H1 (cell line): Measurements from ENCODE around the gene TECPR2. TPM values are rescaled to one million over a fixed set of nuclear protein-coding genes. Genes with fewer than 3 reads are reported as not detected.

ENCODE experiments used
- CTCF ChIA-PET: fragments of 300-600 bp; sonication (Branson Sonifier 250); formaldehyde crosslinking; loops from one replicate; lab custom pipeline; 2021; ENCODE audit not compliant: partially characterized antibody; lab: Charles Lee
- POLR2A ChIA-PET: fragments of 300-600 bp; sonication (Branson Sonifier 250); formaldehyde crosslinking; loops from one replicate; lab custom pipeline; 2021; ENCODE audit warnings: inconsistent platforms; ENCODE audit not compliant: partially characterized antibody; lab: Charles Lee
- DNase-seq, 2 experiments: peaks; one replicate each; pipeline versions ENCODE4 v3.0.0 to v3.0.0-alpha.2; 2010 to 2022; ENCODE audit warnings: low spot score in 2 of 2, low read depth in 1 of 2, mixed read lengths in 1 of 2
- FAIRE-seq: peaks from 2 replicates; lab custom pipeline; 2011; peaks lifted over from hg19 to GRCh38; lab: Jason Lieb, UNC
- H2AFZ ChIP-seq: 2 replicates; pipeline ENCODE4 v1.8.1; 2012; ENCODE audit warnings: low read length, inconsistent platforms
- H2AK5ac ChIP-seq: 2 replicates; pipeline ENCODE4 v1.6.1; 2013; ENCODE audit warnings: low read depth, low read length
- H2BK120ac ChIP-seq: replicated peaks from 2 replicates; pipeline ENCODE3; 2013; ENCODE audit warnings: low read depth, low read length, inconsistent platforms
- H2BK12ac ChIP-seq: 2 replicates; pipeline ENCODE4 v1.6.1; 2013; ENCODE audit warnings: low read depth, low read length
- H2BK15ac ChIP-seq: 2 replicates; pipeline ENCODE4 v1.6.1; 2013; ENCODE audit warnings: low read length
- H2BK20ac ChIP-seq: 2 replicates; pipeline ENCODE4 v1.6.1; 2013; ENCODE audit warnings: low read length
- H2BK5ac ChIP-seq: 2 replicates; pipeline ENCODE4 v1.6.1; 2013; ENCODE audit warnings: low read depth, low read length
- H3K14ac ChIP-seq: 2 replicates; pipeline ENCODE4 v1.6.1; 2013; ENCODE audit warnings: inconsistent platforms; ENCODE audit not compliant: insufficient read length
- H3K18ac ChIP-seq: 2 replicates; pipeline ENCODE4 v1.6.1; 2013; ENCODE audit warnings: low read length; ENCODE audit errors: extremely low read depth
- H3K23ac ChIP-seq: 2 replicates; pipeline ENCODE4 v1.6.1; 2013; ENCODE audit warnings: inconsistent platforms; ENCODE audit not compliant: insufficient read length
- H3K23me2 ChIP-seq: 2 replicates; pipeline ENCODE4 v1.6.1; 2013; ENCODE audit warnings: low read depth, low read length
- H3K27ac ChIP-seq: 2 replicates; pipeline ENCODE4 v1.6.1; 2011; ENCODE audit warnings: low read depth, low read length, inconsistent platforms
- H3K27me3 ChIP-seq, 4 experiments: replicated peaks in 1 of 4; 1 replicate in 1 of 4; 2 replicates in 3 of 4; pipeline versions ENCODE4 v1.6.1 to v1.8.1; 2011 to 2013; ENCODE audit warnings: low read length in 3 of 4, mild to moderate bottlenecking in 3 of 4, inconsistent platforms in 2 of 4, mixed read lengths in 2 of 4, moderate library complexity in 1 of 4; ENCODE audit not compliant: control insufficient read depth in 3 of 4, insufficient read depth in 3 of 4; ENCODE audit errors: extremely low read depth in 1 of 4
- H3K36me3 ChIP-seq, 4 experiments: 2 replicates each; pipeline versions ENCODE4 v1.6.1 to v1.8.1; 2011 to 2013; ENCODE audit warnings: mild to moderate bottlenecking in 4 of 4, low read length in 3 of 4, moderate library complexity in 2 of 4, control low read depth in 1 of 4, inconsistent platforms in 1 of 4; ENCODE audit not compliant: insufficient read depth in 4 of 4, control insufficient read depth in 2 of 4
- H3K4ac ChIP-seq: replicated peaks from 2 replicates; pipeline ENCODE3; 2013; ENCODE audit warnings: low read length, low read depth, mixed read lengths, inconsistent platforms; ENCODE audit not compliant: insufficient read length
- H3K4me1 ChIP-seq, 4 experiments: replicated peaks in 1 of 4; 1 replicate in 1 of 4; 2 replicates in 3 of 4; pipeline versions ENCODE4 v1.6.1 to v1.8.1; 2011 to 2013; ENCODE audit warnings: low read length in 3 of 4, inconsistent platforms in 2 of 4, mixed read lengths in 1 of 4; ENCODE audit not compliant: insufficient read depth in 4 of 4, control insufficient read depth in 3 of 4
- H3K4me2 ChIP-seq, 2 experiments: 2 replicates each; pipeline versions ENCODE4 v1.6.1 to v1.8.1; 2011 to 2013; ENCODE audit warnings: low read depth in 2 of 2, low read length in 2 of 2, control low read depth in 1 of 2, inconsistent platforms in 1 of 2, mild to moderate bottlenecking in 1 of 2; ENCODE audit not compliant: insufficient read depth in 1 of 2
- H3K4me3 ChIP-seq, 4 experiments: fragments of 200-600, 300-600 bp in 1 of 4; sonication (generic), shearing (Covaris generic), sonication (Bioruptor Twin) in 1 of 4; 2 replicates each; pipeline versions ENCODE4 v1.5.1 to v1.8.1; 2011 to 2016; ENCODE audit warnings: low read length in 4 of 4, low read depth in 3 of 4, control low read depth in 2 of 4, inconsistent platforms in 2 of 4, mild to moderate bottlenecking in 2 of 4, mixed read lengths in 1 of 4, moderate library complexity in 1 of 4; ENCODE audit not compliant: insufficient read depth in 2 of 4; ENCODE audit errors: extremely low read depth in 1 of 4
- H3K56ac ChIP-seq: replicated peaks from 2 replicates; pipeline ENCODE3; 2013; ENCODE audit warnings: low read depth, mild to moderate bottlenecking, mixed read lengths, low read length, inconsistent platforms; ENCODE audit not compliant: insufficient read length
- H3K79me1 ChIP-seq: 2 replicates; pipeline ENCODE4 v1.6.1; 2013; ENCODE audit warnings: low read depth, low read length, control low read depth
- H3K79me2 ChIP-seq, 2 experiments: 2 replicates each; pipeline versions ENCODE4 v1.6.1 to v1.8.1; 2012 to 2013; ENCODE audit warnings: low read length in 2 of 2, mild to moderate bottlenecking in 2 of 2, inconsistent platforms in 1 of 2; ENCODE audit not compliant: insufficient read depth in 2 of 2, control insufficient read depth in 1 of 2
- H3K9ac ChIP-seq, 4 experiments: replicated peaks in 1 of 4; 1 replicate in 1 of 4; 2 replicates in 3 of 4; pipeline versions ENCODE4 v1.6.1 to v1.8.1; 2011 to 2013; ENCODE audit warnings: low read depth in 3 of 4, low read length in 3 of 4, control low read depth in 2 of 4, mild to moderate bottlenecking in 2 of 4, moderate library complexity in 2 of 4, inconsistent platforms in 1 of 4; ENCODE audit errors: extremely low read depth in 1 of 4
- H3K9me3 ChIP-seq, 2 experiments: 2 replicates each; pipeline versions ENCODE4 v1.6.1 to v1.8.1; 2012 to 2013; ENCODE audit warnings: mild to moderate bottlenecking in 2 of 2, moderate library complexity in 2 of 2, control low read depth in 1 of 2, inconsistent platforms in 1 of 2, low read depth in 1 of 2, low read length in 1 of 2, mixed read lengths in 1 of 2; ENCODE audit not compliant: insufficient read depth in 2 of 2
- H4K20me1 ChIP-seq, 2 experiments: replicated peaks in 1 of 2; 2 replicates each; pipeline versions ENCODE3 to v1.8.1; 2011 to 2013; ENCODE audit warnings: inconsistent platforms in 2 of 2, low read length in 2 of 2, mild to moderate bottlenecking in 1 of 2; ENCODE audit not compliant: insufficient read depth in 2 of 2, control insufficient read depth in 1 of 2
- H4K5ac ChIP-seq: 2 replicates; pipeline ENCODE4 v1.6.1; 2013; ENCODE audit warnings: low read length, low read depth, mixed read lengths, inconsistent platforms; ENCODE audit not compliant: insufficient read length
- H4K8ac ChIP-seq: 2 replicates; pipeline ENCODE4 v1.8.0; 2013; ENCODE audit warnings: mild to moderate bottlenecking, moderate library complexity, low read length, inconsistent platforms; ENCODE audit not compliant: insufficient read depth; ENCODE audit errors: extremely low read depth
- H4K91ac ChIP-seq: replicated peaks from 2 replicates; pipeline ENCODE3; 2013; ENCODE audit warnings: low read length, mixed read lengths, inconsistent platforms; ENCODE audit not compliant: insufficient read length
- CHD7 ChIP-seq: fragments of 300-600 bp; sonication (generic); IDR thresholded peaks from 2 replicates; pipeline ENCODE4 v1.7.1; 2012; ENCODE audit warnings: low read length, moderate library complexity, mild to moderate bottlenecking, inconsistent platforms; ENCODE audit not compliant: insufficient replicate concordance
- polyA plus RNA-seq, 7 experiments: library from polyadenylated mRNA; depleted of rRNA in 3 of 7; stranded (reverse) in 5 of 7; unstranded in 2 of 7; fragments of >200 nt in 5 of 7; fragments of 200-250 nt in 2 of 7; gene quantifications; 1 replicate in 5 of 7; 2 replicates in 1 of 7; 4 replicates in 1 of 7; pipeline versions ENCODE4 v1.2.1 to v1.2.3, GENCODE V29; 2011 to 2013; ENCODE audit warnings: missing spikeins in 2 of 7, mixed read lengths in 2 of 7
- total RNA-seq: library from RNA; stranded (reverse); fragmentation: NEBNext Ultra II Directional; extraction: Animal tissue kit (Norgen Biotek cat#: 25700); gene quantifications from 2 replicates; pipeline ENCODE4 v1.2.1, GENCODE V29; 2021

TECPR2 gene
- total and polyA plus RNA-seq, 2 of the 8 experiments (the other 6 are each of a cell fraction or from before 2014, with no cell fraction given), result 6.8 to 19.4 TPM

- Histone ChIP-seq H3K23me2 (no peaks in the 10 kb centered on the region), H2BK120ac (no peak overlapping the region), H2AFZ (no peak overlapping the region), H3K4me1 (no peaks in the 10 kb centered on the region), H2BK5ac (no peak overlapping the region), H3K79me2 (no peaks in the 10 kb centered on the region), H4K5ac (no peak overlapping the region), H3K9ac (no peak overlapping the region), H2BK12ac (no peak overlapping the region), H3K4me3 (no peak overlapping the region), H3K27ac (no peak overlapping the region), H2BK20ac (no peak overlapping the region), H3K18ac (no peak overlapping the region), H3K36me3 (peaks cover 0 to 12% (median 3%) of the 10 kb centered on the region in 4 experiments), H3K9me3 (no peaks in the 10 kb centered on the region), H3K79me1 (peaks cover 2% of the 10 kb centered on the region; the same call in 1 of the 2 replicates), H4K8ac (no peak overlapping the region), H2BK15ac (no peak overlapping the region), H3K27me3 (no peaks in the 10 kb centered on the region), H3K56ac (no peak overlapping the region), H3K14ac (no peak overlapping the region), H2AK5ac (no peak overlapping the region), H4K20me1 (peaks cover 0 to 4% of the 10 kb centered on the region in 2 experiments), H3K4me2 (no peak overlapping the region), H3K23ac (no peak overlapping the region), H3K4ac (no peak overlapping the region), H4K91ac (no peak overlapping the region)
- FAIRE-seq (no peak), DNase-seq (no peak)
- CTCF ChIA-PET, result no interaction called here
- POLR2A ChIA-PET, result no interaction called here
- no peak for TF ChIP-seq CHD7
These were observed 15.0 kb downstream of the TECPR2 start for GRCh38 chr14:102377696-102378095.
